Colonic mucosa (tissue), 4 donors: Measurements from ENCODE around the gene RGL2. TPM values are rescaled to one million over a fixed set of nuclear protein-coding genes. Genes with fewer than 3 reads are reported as not detected.

Experiments
- DNase-seq: peaks from one replicate; pipeline ENCODE4 v3.0.0-alpha.2; 2020
- H3K27ac ChIP-seq: fragments of 200-600 bp; one replicate; pipeline ENCODE4 v1.8.0; 2021
- H3K27me3 ChIP-seq: fragments of 200-600 bp; one replicate; pipeline ENCODE4 v1.8.0; 2021
- H3K36me3 ChIP-seq: fragments of 200-600 bp; one replicate; pipeline ENCODE4 v1.8.0; 2021
- H3K4me1 ChIP-seq: fragments of 200-600 bp; one replicate; pipeline ENCODE4 v1.8.0; 2021; ENCODE audit warnings: mild to moderate bottlenecking
- H3K4me3 ChIP-seq: fragments of 200-600 bp; one replicate; pipeline ENCODE4 v1.8.0; 2021
- H3K9ac ChIP-seq, 2 donors: one replicate each; pipeline ENCODE4 v1.7.0; 2013; ENCODE audit warnings: control low read depth in 2 of 2, low read depth in 2 of 2, low read length in 2 of 2
- H3K9me3 ChIP-seq: fragments of 200-600 bp; one replicate; pipeline ENCODE4 v1.8.0; 2021
- intact Hi-C: fragments of 100-400 bp; cut with DNase I; formaldehyde crosslinking; loops from one replicate; pipeline ENCODE4 v1.14.1; 2022
- total RNA-seq, 2 donors: library from RNA; stranded (reverse); fragmentation: NEBNext Ultra II Directional in 1 of 2; extraction: Animal tissue kit (Norgen Biotek cat#: 25700) in 1 of 2; gene quantifications; one replicate each; pipeline ENCODE4 v1.2.1, GENCODE V29; 2021
- TF ChIP-seq, protein P1 (sequence below): fragments of 200-600 bp; IDR thresholded peaks from one replicate; pipeline ENCODE4 v1.8.0; 2022; ENCODE audit warnings: antibody characterized with exemption, mild to moderate bottlenecking
- donor health status: healthy.
- donor health status: DM: no; HTN: no; CAD: no.
- donor health status: DM: no; HTN: no; CAD: no.

The RGL2 gene
- total RNA-seq, 2 donors from 2014 or later: 29.9 to 34.7 TPM

DNA sequence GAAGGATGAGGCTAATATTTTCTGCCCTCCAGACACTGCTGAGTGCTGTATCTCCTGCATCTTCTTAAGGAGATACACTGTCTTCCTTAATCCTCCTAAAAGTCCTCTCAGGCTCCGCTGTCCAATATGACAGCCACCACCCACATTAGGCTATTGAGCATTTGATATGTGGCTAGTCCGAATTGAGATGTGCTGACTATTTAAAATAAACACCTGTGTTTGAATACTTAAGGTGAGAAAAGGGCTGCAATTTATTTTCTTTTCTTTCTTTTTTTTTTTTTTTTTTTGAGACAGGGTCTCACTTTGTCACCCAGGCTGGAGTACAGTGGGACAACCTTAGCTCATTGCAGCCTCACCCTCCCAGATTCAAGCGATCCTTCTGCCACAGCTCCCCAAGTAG, 3.1 kb upstream of the RGL2 start:
- no peaks in the 10 kb centered on the region for H3K27me3 ChIP-seq
- H3K9ac ChIP-seq: no peak overlapping the region
- intact Hi-C loops: no loop called here
- TF ChIP-seq, protein P1, sequence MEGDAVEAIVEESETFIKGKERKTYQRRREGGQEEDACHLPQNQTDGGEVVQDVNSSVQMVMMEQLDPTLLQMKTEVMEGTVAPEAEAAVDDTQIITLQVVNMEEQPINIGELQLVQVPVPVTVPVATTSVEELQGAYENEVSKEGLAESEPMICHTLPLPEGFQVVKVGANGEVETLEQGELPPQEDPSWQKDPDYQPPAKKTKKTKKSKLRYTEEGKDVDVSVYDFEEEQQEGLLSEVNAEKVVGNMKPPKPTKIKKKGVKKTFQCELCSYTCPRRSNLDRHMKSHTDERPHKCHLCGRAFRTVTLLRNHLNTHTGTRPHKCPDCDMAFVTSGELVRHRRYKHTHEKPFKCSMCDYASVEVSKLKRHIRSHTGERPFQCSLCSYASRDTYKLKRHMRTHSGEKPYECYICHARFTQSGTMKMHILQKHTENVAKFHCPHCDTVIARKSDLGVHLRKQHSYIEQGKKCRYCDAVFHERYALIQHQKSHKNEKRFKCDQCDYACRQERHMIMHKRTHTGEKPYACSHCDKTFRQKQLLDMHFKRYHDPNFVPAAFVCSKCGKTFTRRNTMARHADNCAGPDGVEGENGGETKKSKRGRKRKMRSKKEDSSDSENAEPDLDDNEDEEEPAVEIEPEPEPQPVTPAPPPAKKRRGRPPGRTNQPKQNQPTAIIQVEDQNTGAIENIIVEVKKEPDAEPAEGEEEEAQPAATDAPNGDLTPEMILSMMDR: no peak
- H3K9me3 ChIP-seq: no peaks in the 10 kb centered on the region
- H3K4me3 ChIP-seq: no peak overlapping the region
- peaks cover 9% of the 10 kb centered on the region for H3K4me1 ChIP-seq
- peaks cover 3% of the 10 kb centered on the region for H3K36me3 ChIP-seq
- no peak overlapping the region for H3K27ac ChIP-seq
- no peak for DNase-seq

- H3K4me1 ChIP-seq: peaks cover 9% of the 10 kb centered on the region
- H3K36me3 ChIP-seq: no peaks in the 10 kb centered on the region
- H3K27ac ChIP-seq: peak overlapping the region; percentile 98
- DNase-seq: peak; percentile 94
- peak overlapping the region; percentile 64 for H3K4me3 ChIP-seq
- TF ChIP-seq, protein P1: peak; percentile 71
- no peaks in the 10 kb centered on the region for H3K27me3 ChIP-seq
- peak overlapping the region; percentile 97 to 99 for H3K9ac ChIP-seq
- intact Hi-C loops: no loop called here
- H3K9me3 ChIP-seq: no peaks in the 10 kb centered on the region
Measured at GRCh38 chr6:33299237-33299944, 649 bp upstream of the RGL2 start.

- Histone ChIP-seq H3K4me1 (peaks cover 9% of the 10 kb centered on the region), H3K27me3 (no peaks in the 10 kb centered on the region), H3K27ac (peak overlapping the region; percentile 98), H3K36me3 (no peaks in the 10 kb centered on the region), H3K4me3 (peak overlapping the region; percentile 64), H3K9me3 (no peaks in the 10 kb centered on the region), H3K9ac (peak overlapping the region; percentile 97 to 99)
- DNase-seq: peak; percentile 84
- TF ChIP-seq, protein P1: no peak
- intact Hi-C loops: no loop called here
Measured at GRCh38 chr6:33297956-33298772, 578 bp downstream of the RGL2 start.

DNA sequence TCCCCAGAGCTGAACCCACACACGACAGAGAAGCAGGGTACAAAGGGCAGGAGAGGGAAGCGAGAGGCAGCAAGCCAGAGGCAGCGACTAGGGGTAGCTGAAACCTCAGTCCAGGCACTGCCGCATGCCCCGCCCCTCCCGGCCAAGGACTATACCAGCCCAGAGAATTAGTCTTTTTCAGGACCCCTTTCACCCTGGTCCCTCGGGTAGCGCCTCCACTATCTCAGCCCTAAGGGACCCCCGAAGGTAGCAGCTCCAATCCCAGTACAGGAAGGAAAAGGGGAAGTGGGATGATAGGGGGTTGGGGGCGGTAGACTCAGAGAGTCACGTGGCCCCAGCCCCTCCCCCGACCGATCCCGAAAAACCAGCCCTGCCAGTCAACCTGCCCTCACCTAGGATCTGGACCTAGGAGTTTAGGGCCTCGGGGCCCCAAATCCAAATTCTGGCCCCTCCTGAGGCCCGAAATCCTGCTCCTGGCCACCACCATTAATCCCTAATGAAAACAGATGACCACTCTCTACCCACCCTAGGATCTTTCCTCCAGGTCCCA, 1.3 kb downstream of the RGL2 start:
- peaks cover 9% of the 10 kb centered on the region for H3K4me1 ChIP-seq
- peak overlapping the region; percentile 62 to 74 for H3K9ac ChIP-seq
- TF ChIP-seq, protein P1: no peak
- DNase-seq: peak; percentile 75
- peak overlapping the region; percentile 64 for H3K4me3 ChIP-seq
- H3K9me3 ChIP-seq: no peaks in the 10 kb centered on the region
- intact Hi-C loops: no loop called here
- H3K27ac ChIP-seq: peak overlapping the region; percentile 98
- no peaks in the 10 kb centered on the region for H3K36me3 ChIP-seq
- no peaks in the 10 kb centered on the region for H3K27me3 ChIP-seq

DNA sequence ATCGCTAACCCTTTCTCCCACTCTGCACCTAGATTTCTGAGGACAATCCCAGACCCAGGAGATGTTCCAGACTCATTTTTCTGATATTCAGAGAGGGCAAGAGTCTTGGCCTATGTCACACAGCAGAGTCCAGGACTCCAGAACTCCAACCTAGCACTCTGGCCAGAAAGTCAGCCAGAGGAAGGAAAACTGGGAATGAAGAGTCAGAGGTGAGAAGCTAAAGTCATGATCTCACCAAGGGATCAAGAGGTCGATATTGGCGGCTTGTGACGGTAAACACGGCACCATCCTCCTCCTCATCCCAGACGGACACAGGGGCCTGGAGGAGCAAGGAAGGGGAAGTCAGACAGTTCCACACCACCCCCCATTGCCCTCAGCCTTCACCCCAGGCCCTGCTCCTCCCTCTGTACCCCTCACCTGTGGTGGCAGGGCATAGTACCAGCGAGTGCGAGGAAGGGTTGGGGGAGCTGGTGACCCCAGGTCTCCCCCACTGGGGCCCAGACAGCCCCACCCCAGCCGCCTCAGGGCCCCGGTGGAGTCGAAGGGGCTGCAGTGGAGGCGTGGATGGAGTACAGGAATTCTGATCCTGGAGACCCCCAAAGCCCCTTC, 1.8 kb downstream of the RGL2 start:
- H3K4me3 ChIP-seq: peak overlapping the region; percentile 64
- peak overlapping the region; percentile 62 to 74 for H3K9ac ChIP-seq
- DNase-seq: peak; percentile 20
- peaks cover 9% of the 10 kb centered on the region for H3K4me1 ChIP-seq
- H3K9me3 ChIP-seq: no peaks in the 10 kb centered on the region
- intact Hi-C loops: no loop called here
- peak overlapping the region; percentile 98 for H3K27ac ChIP-seq
- H3K27me3 ChIP-seq: no peaks in the 10 kb centered on the region
- TF ChIP-seq, protein P1: no peak
- H3K36me3 ChIP-seq: no peaks in the 10 kb centered on the region
